ENCODE results near the gene ANKRD65. TPM values are rescaled to one million over a fixed set of nuclear protein-coding genes. Genes with fewer than 3 reads are reported as not detected.
"Not testable (repeated sequence)": the region's sequence is repeated elsewhere in the genome, so short reads cannot be mapped to it uniquely, and the experiment has no call there.

Gene ANKRD65
- total RNA-seq = 22.3 TPM
- long read RNA-seq, transcript ANKRD65-202 (2 exons, 876 nt) = major isoform, 11 of 51 reads
- long read RNA-seq, transcript ANKRD65-204 (3 exons, 1,632 nt) = minor isoform, 5 of 51 reads
- long read RNA-seq, partial matches to known transcripts = 14 of 51 reads
- long read RNA-seq, other reads (novel, unspliced or antisense) = 16 of 51 reads

- H3K4me1 ChIP-seq = peaks cover 14% of the 10 kb centered on the region
- H3K27me3 ChIP-seq (ENCODE audit: low read depth) = peaks cover 4% of the 10 kb centered on the region
- ATAC-seq (peak; percentile 84 to 88), DNase-seq (peak; percentile 80)
- TF ChIP-seq CTCF (IDR thresholded peaks at IDR 0.05) = no peak
- H3K4me3 ChIP-seq = peak within 1 kb of the TSS; percentile 48
- intact Hi-C loops (cut with DNase I) = no loop called here
- H3K9me3 ChIP-seq = no peaks in the 10 kb centered on the region
- H3K27ac ChIP-seq = peak within 1 kb of the TSS; percentile 81
- no peaks in the 10 kb centered on the region for H3K36me3 ChIP-seq
Measured at GRCh38 chr1:1421147-1421906, at the start of gene ANKRD65. Gene ANKRD65, minus strand, starts transcription at chr1:1421276. Its CDS starts 271 bp downstream, at chr1:1421005.

GRCh38 chr1:1468196-1468985 lies 47.3 kb upstream of the ANKRD65 start:
- intact Hi-C loops (cut with DNase I); H3K27me3 ChIP-seq (ENCODE audit: low read depth); ATAC-seq; H3K9me3 ChIP-seq; H3K4me3 ChIP-seq; H3K36me3 ChIP-seq; DNase-seq; H3K27ac ChIP-seq: not testable (repeated sequence)
- peaks cover 19% of the 10 kb centered on the region for H3K4me1 ChIP-seq

GRCh38 chr1:1463312-1463711 lies 42.2 kb upstream of the ANKRD65 start:
- no peaks in the 10 kb centered on the region for H3K9me3 ChIP-seq
- ATAC-seq (no peak), DNase-seq (no peak)
- H3K4me1 ChIP-seq = peaks cover 6% of the 10 kb centered on the region
- no peak overlapping the region for H3K27ac ChIP-seq
- H3K36me3 ChIP-seq = no peaks in the 10 kb centered on the region
- H3K4me3 ChIP-seq = no peak overlapping the region
- no peak for TF ChIP-seq CTCF (IDR thresholded peaks at IDR 0.05)
- no peaks in the 10 kb centered on the region for H3K27me3 ChIP-seq (ENCODE audit: low read depth)
- intact Hi-C loops (cut with DNase I) = no loop called here

- ATAC-seq (peak; percentile 94 to 97), DNase-seq (peak; percentile 87)
- Histone ChIP-seq H3K27me3 (ENCODE audit: low read depth) (no peaks in the 10 kb centered on the region), H3K4me1 (peaks cover 6% of the 10 kb centered on the region), H3K9me3 (no peaks in the 10 kb centered on the region), H3K27ac (peak overlapping the region; percentile 63), H3K36me3 (no peaks in the 10 kb centered on the region), H3K4me3 (peak overlapping the region; percentile 34)
- intact Hi-C loops (cut with DNase I) = no loop called here
- no peak for TF ChIP-seq CTCF (IDR thresholded peaks at IDR 0.05)
Measured at GRCh38 chr1:1462318-1462966, 41.4 kb upstream of the ANKRD65 start.

- Histone ChIP-seq H3K27me3 (ENCODE audit: low read depth) (no peaks in the 10 kb centered on the region), H3K4me1 (peaks cover 6% of the 10 kb centered on the region), H3K27ac (peak overlapping the region; percentile 63), H3K9me3 (no peaks in the 10 kb centered on the region), H3K4me3 (peak overlapping the region; percentile 34), H3K36me3 (no peaks in the 10 kb centered on the region)
- ATAC-seq (peak; percentile 25 to 27), DNase-seq (no peak)
- intact Hi-C loops (cut with DNase I) = no loop called here
- TF ChIP-seq CTCF (IDR thresholded peaks at IDR 0.05) = no peak
Measured at GRCh38 chr1:1461721-1462317, 40.7 kb upstream of the ANKRD65 start.
